Measurements from ENCODE around the gene GRM4.

Gene GRM4

DNA sequence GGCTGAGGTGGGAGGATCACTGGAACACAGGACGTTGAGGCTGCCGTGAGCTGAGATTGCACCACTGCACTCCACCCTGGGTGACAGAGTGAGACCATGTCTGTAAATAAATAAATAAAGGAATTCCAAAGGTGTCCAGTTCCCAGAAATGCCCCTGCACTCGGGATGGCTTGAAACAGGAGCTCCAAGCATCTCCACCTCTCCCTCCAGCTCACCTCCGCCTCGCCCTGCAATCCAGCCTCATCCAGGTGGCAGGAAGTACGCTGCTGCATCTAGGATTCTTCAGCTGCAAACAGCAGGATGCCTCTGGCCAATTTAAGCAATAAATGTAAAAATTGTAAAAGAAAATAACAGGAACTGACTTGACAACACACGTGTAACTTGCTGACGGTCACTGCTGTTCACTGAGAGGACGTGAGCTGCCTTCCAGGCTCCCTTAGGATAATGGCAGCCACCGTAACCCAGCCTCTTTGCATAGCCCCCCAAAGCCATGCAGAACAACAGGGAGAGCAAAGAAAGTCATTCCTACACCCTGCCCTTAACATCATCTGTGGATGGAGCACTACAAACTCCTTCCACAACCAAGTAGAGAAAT, 11.4 kb upstream of the GRM4 start:
- no peak for DNase-seq

- no peak for DNase-seq
Observed at GRCh38 chr6:34155471-34156300, 9.8 kb upstream of the GRM4 start.

GRCh38 chr6:34154668-34155447, 9.0 kb upstream of the GRM4 start:
- peak; percentile 26 to 72 (median 62) for DNase-seq

DNA sequence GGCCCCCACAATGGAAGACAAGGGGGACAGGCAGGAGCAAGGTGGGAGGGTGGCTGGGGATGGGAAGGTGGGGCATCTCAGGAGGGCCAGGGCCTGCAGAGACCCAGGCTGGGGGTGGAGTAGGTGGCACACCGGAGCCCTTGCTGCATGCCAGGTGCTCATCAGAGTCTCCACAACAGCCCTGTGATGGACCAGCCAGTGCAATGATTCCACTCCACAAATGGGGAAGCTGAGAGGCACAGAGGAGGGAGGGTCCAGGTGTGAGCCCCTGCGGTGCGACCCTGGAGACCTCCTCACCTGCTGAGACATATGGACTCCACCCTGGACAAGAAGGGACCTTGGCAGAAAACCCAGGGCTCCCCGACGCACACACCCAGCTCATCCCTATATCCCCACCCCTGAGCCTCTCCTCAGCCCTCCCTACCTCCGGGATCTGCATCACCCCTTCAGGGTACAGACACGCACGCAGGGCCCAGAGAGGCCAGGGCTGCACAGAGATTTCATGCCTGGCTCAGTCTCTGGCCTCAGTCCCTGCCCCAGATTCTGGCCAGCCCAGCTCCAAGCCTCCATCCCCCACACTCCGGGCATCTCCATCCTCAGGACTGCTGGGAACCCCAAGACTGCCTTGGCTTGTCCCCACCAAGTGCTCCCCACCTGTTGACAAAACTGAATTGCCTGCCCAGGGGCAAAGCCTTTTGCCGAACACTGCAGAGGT, 7.1 kb upstream of the GRM4 start:
- no peak for DNase-seq

- no peak for DNase-seq
Observed at GRCh38 chr6:34152042-34152524, 6.2 kb upstream of the GRM4 start.

GRCh38 chr6:34151321-34152041, 5.6 kb upstream of the GRM4 start:
- DNase-seq = no peak

DNA sequence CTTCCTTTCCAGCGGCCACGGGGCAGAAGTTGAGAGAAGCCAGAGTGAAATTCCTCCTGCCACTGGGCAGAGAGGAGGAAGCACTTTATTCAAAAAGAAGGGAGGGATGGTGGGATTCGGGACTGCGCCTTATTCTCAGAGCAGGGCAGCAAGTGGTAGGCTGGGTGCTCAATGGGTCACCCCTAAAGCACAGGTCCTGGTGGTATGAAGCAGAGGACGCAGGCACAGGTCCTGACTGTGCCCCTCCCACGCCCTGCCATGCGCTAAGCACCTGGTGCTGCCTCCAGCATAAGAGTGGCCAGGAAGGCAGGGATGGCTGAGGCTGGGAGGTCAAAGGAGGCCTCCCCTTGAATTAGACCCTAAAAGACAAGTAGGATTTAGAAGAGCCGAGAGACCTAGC, 4.9 kb upstream of the GRM4 start:
- no peak for DNase-seq

GRCh38 chr6:34149831-34150400, 4.0 kb upstream of the GRM4 start:
- DNase-seq = no peak

DNA sequence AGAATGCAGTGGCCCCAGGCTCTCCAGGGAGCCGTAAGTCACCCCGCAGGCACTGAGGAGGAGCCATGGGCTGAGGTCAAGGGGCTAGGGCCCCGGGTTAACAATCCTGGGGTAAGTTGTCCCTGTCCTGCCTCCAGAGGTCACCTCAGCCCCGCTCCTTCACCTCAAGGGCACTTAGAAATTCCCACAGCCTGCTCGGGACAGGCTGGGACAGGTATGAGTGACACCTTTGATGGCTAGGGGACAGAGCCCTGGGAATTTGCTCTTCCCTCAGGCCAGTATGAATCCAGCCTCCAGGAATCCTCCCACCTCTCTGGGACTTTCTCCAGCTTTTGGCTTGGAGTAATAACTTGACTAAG, 3.5 kb upstream of the GRM4 start:
- DNase-seq = no peak

- DNase-seq = no peak
Observed at GRCh38 chr6:34148631-34149451, 3.0 kb upstream of the GRM4 start.

- no peak for DNase-seq
Observed at GRCh38 chr6:34147906-34148630, 2.2 kb upstream of the GRM4 start.

DNA sequence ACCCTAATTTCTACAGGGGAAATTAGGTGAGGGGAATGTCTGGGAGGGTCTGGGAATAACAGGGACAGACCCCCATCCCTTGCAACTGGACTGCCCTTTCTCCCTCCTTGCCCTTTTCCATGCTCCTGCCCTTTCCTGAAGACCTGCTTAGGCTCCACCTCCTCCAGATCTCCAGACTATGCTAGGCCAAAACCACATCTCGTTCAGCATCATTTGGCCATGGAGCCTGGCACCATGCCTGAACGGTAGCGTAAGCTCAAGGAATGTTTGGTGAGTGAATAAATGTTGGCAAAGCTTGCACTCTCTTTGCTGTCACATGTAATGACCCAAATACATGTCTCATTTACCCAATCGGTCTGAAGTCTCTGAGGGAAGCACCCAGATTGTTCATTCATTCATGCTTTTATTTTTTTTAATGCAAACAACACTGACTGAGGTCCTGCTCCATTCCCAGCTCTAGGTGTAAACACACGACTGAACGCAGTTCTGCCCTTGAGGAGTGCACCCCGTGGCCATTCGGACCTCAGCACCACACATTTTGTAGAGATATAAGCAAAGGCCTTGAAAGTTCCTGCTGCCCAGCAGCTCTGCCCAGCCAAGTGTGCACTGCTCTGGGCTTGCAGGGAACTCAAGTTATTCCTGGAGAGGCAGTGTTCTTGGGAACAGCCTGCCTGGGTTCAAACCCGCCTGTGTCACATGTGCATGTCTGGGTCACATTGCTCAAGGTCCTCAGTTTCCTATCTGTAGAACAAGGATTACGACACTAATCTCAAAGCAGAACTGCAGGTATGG, 1.1 kb upstream of the GRM4 start:
- no peak for DNase-seq

GRCh38 chr6:34145161-34146020, 496 bp downstream of the GRM4 start:
- DNase-seq = peak in 4 of 6 experiments; percentile 9 to 31 (median 14)

GRCh38 chr6:34144581-34145160, 1.2 kb downstream of the GRM4 start:
- DNase-seq = no peak

- peak; percentile 3 to 47 (median 28) for DNase-seq
Observed at GRCh38 chr6:34143884-34144580, 1.9 kb downstream of the GRM4 start.

DNA sequence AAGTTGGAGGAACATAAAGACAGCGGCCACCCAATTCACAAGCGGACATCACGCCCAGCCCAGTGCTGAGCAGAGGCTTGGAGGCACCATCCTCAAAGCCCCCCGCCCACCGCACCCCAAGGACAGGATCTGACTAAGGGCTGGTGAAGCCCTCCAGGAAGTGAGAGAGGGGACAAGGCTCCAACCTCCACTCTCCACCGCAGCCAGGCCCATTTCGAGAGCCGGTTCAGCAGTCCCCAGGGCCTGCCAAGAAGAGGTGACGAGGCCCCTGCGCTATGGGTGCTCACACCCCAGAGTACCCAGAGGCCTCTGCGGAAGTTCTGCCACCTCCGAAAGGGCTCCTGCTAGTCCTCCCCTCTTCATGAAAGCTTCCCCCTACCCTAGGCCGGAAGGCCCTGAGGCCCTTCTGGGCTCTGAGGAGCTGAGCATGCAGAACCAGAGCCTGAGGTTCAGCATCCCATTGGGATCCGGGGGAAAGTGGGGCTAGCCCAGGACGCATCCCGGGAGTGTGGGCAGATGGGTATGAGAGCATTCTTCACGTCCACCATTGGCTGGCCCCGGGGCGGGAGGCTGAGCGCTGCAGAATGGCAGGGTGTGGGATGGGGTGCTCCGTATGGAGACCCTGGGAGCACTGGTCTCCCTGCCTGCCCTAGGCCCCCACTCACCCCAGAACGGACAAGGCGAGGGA, 2.5 kb downstream of the GRM4 start:
- no peak for DNase-seq

Data from stimulated activated naive CD4-positive, alpha-beta T cell (primary cell).